Stimulated activated naive CD8-positive, alpha-beta T cell treated with anti-CD3 and anti-CD28 coated beads, Interleukin-15, Interleukin-2, amounts not matched to agents 100 ng/mL and 50 ng/mL, for 24 hours (primary cell): ENCODE measurements around the gene ARF3.

Source experiments
- H3K27ac Mint-ChIP-seq: one replicate; pipeline ENCODE4 v1.8.0; 2021; ENCODE audit warnings: mild to moderate bottlenecking, mixed read lengths
- H3K27me3 Mint-ChIP-seq: one replicate; pipeline ENCODE4 v1.8.0; 2021; ENCODE audit warnings: mixed read lengths
- H3K36me3 Mint-ChIP-seq: one replicate; pipeline ENCODE4 v1.8.0; 2021; ENCODE audit warnings: low read depth, mixed read lengths
- H3K4me1 Mint-ChIP-seq: one replicate; pipeline ENCODE4 v1.8.0; 2021; ENCODE audit warnings: low read depth, mixed read lengths
- H3K4me3 Mint-ChIP-seq: one replicate; pipeline ENCODE4 v1.8.0; 2021; ENCODE audit warnings: mild to moderate bottlenecking, mixed read lengths
- H3K9me3 Mint-ChIP-seq: one replicate; pipeline ENCODE4 v1.8.0; 2021; ENCODE audit warnings: mixed read lengths

Gene ARF3

GRCh38 chr12:48960834-48961233 is 3.5 kb upstream of the ARF3 start:
- peaks cover 2% of the 10 kb centered on the region for H3K36me3 Mint-ChIP-seq
- H3K27me3 Mint-ChIP-seq, result peaks cover 15% of the 10 kb centered on the region
- no peak overlapping the region for H3K27ac Mint-ChIP-seq
- H3K4me3 Mint-ChIP-seq, result no peak overlapping the region
- peaks cover 20% of the 10 kb centered on the region for H3K4me1 Mint-ChIP-seq
- no peaks in the 10 kb centered on the region for H3K9me3 Mint-ChIP-seq

DNA sequence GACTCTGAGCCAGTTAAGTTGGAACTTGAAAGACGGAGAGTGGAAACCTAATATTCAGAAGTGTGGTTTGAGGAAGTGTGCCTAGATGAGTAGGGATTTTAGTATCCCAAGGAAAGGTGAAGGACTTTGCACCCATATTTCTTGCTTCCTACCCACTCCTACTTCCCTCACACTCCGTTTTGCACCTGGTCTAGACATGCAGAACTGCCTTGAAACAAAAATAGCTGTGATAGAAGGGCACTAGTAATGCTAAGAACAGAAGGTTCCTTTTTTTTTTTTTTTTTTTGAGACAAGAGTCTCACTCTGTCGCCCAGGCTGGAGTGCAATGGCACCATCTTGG is 732 bp upstream of the ARF3 start:
- no peaks in the 10 kb centered on the region for H3K9me3 Mint-ChIP-seq
- peaks cover 15% of the 10 kb centered on the region for H3K27me3 Mint-ChIP-seq
- H3K4me3 Mint-ChIP-seq, result peak overlapping the region; percentile 91
- peaks cover 14% of the 10 kb centered on the region for H3K36me3 Mint-ChIP-seq
- peaks cover 38% of the 10 kb centered on the region for H3K4me1 Mint-ChIP-seq
- H3K27ac Mint-ChIP-seq, result no peak overlapping the region

DNA sequence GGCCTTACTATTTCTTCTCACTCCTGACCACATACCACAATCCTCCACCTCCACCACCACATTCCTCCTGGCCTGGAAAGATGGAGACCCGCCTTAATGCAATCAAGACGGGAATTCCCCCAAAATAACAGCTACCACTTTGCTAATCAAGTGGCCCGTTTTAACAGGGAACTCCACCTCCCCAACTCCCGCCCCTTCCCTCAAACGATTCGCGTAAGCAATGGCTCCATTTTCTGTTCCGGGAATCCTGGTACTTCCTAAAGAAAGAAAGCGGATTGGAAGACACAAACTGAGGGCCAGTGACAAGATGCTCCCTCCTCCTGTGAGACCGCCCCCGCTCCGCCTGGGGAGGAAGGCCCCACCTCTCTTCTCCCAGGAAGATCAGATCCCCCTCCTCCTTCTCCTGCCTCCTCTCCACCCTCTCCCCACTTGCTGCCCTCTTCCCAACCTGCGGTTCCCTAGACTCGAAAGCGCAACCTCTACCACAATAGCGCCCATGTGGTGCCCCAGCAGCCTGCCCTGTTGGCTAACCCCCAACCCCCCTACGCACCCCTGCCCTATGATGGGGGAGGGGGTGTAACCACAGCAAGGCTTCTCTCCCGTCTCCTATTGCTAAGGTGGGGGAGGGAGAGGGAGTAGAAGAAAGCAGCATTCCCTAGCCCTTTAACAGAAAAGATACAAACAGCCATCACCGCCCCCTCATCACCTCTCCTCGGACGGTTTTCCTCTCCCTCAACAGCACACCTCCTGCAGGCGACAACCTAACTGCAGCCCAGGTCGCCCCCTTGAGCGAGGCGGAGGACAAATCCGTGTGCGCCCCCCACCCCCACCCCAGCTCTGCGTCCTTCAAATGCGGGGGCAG is 777 bp downstream of the ARF3 start:
- H3K36me3 Mint-ChIP-seq, result peaks cover 20% of the 10 kb centered on the region
- peaks cover 15% of the 10 kb centered on the region for H3K27me3 Mint-ChIP-seq
- peaks cover 38% of the 10 kb centered on the region for H3K4me1 Mint-ChIP-seq
- H3K9me3 Mint-ChIP-seq, result no peaks in the 10 kb centered on the region
- H3K27ac Mint-ChIP-seq, result peak overlapping the region; percentile 92
- H3K4me3 Mint-ChIP-seq, result peak overlapping the region; percentile 91

DNA sequence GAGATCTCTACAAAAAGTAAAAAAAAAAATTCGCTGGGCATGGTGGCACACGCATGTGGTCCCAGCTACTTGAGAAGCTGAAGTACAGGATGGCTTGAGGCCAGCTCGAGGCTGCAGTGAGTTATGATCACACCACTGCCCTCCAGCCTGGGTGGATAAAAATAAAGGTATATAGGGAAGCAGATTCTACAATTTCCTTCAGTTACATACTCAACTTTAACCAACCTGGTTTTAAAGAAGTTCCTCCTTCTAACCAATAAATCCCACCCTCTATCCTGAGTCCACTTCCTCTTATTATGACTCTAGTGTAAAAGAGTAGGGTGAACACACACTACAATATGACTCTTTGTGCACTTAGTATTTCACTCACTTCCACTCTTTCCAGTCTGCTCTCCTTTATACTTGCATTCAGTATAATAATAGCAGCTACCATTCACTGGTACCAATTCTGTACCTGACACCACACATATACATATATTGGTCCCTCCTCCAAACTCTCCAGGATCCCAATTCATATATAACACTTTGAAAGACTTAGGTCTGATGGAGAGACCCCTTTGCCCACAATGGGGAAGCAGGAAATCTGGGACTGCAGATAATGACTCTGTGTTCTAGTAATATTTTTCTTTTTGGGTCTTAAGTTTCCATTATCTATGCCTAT is 2.3 kb downstream of the ARF3 start:
- Mint-ChIP-seq H3K9me3 (no peaks in the 10 kb centered on the region), H3K27ac (no peak overlapping the region), H3K36me3 (peaks cover 20% of the 10 kb centered on the region), H3K4me1 (peaks cover 38% of the 10 kb centered on the region), H3K4me3 (peak overlapping the region; percentile 32), H3K27me3 (peaks cover 8% of the 10 kb centered on the region)

DNA sequence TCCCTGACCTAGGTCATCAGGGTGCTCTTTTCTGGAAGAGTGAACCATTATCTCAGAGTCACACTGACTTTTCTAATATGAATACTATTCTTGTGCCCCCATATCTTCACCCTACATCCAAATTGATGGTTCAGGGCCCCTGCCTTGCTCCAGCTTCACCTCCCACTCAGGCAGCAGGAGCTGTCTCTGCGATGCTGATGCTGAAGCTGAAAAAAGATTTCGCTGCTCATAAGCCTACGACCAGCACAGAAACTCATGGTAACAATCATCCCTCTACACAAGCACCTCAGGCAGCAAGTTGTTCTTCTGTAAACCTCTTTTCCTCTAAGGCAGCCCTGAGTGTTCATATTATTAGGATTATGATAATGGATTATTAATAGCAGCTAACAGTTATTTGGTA is 3.2 kb downstream of the ARF3 start:
- H3K36me3 Mint-ChIP-seq, result peaks cover 20% of the 10 kb centered on the region
- no peak overlapping the region for H3K27ac Mint-ChIP-seq
- H3K27me3 Mint-ChIP-seq, result peaks cover 4% of the 10 kb centered on the region
- H3K4me1 Mint-ChIP-seq, result peaks cover 38% of the 10 kb centered on the region
- no peaks in the 10 kb centered on the region for H3K9me3 Mint-ChIP-seq
- no peak overlapping the region for H3K4me3 Mint-ChIP-seq

- Mint-ChIP-seq H3K27me3 (peaks cover under 1% of the 10 kb centered on the region), H3K27ac (no peak overlapping the region), H3K4me1 (peaks cover 37% of the 10 kb centered on the region), H3K9me3 (no peaks in the 10 kb centered on the region), H3K4me3 (no peak overlapping the region), H3K36me3 (peaks cover 26% of the 10 kb centered on the region)
These were observed 4.6 kb downstream of the ARF3 start for GRCh38 chr12:48952691-48953090.

GRCh38 chr12:48947727-48948126 is 9.6 kb downstream of the ARF3 start:
- Mint-ChIP-seq H3K9me3 (no peaks in the 10 kb centered on the region), H3K27ac (no peak overlapping the region), H3K27me3 (no peaks in the 10 kb centered on the region), H3K4me3 (no peak overlapping the region), H3K4me1 (peaks cover 4% of the 10 kb centered on the region), H3K36me3 (peaks cover 16% of the 10 kb centered on the region)

GRCh38 chr12:48946943-48947342 is 10.3 kb downstream of the ARF3 start:
- Mint-ChIP-seq H3K36me3 (peaks cover 15% of the 10 kb centered on the region), H3K27me3 (no peaks in the 10 kb centered on the region), H3K27ac (no peak overlapping the region), H3K4me3 (no peak overlapping the region), H3K9me3 (no peaks in the 10 kb centered on the region), H3K4me1 (peaks cover 4% of the 10 kb centered on the region)

DNA sequence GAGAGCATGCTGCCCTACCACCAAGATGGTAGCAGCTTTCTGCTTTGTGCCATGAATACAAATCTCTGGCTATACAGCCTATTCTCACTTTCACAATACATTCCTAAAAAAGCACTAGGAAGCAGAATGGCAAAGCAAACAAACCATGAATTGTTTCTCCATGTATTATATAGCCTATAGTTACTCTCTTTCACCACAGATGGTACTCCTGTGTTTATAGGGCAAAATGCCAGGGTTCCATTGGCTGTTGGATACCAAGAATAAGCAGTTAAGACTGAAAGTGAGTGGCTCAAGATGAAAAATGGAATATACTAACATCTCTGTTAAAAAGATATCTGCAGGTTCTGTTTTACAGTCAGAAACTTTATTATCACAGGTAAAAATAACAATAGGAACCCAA is 11.1 kb downstream of the ARF3 start:
- Mint-ChIP-seq H3K36me3 (peaks cover 15% of the 10 kb centered on the region), H3K9me3 (no peaks in the 10 kb centered on the region), H3K27me3 (no peaks in the 10 kb centered on the region), H3K4me3 (no peak overlapping the region), H3K27ac (no peak overlapping the region), H3K4me1 (peaks cover 4% of the 10 kb centered on the region)

- H3K27me3 Mint-ChIP-seq, result no peaks in the 10 kb centered on the region
- H3K9me3 Mint-ChIP-seq, result no peaks in the 10 kb centered on the region
- H3K4me3 Mint-ChIP-seq, result no peak overlapping the region
- H3K4me1 Mint-ChIP-seq, result peaks cover 7% of the 10 kb centered on the region
- no peak overlapping the region for H3K27ac Mint-ChIP-seq
- peaks cover 18% of the 10 kb centered on the region for H3K36me3 Mint-ChIP-seq
These were observed 14.1 kb downstream of the ARF3 start for GRCh38 chr12:48943221-48943620.

- H3K27me3 Mint-ChIP-seq, result no peaks in the 10 kb centered on the region
- peaks cover 7% of the 10 kb centered on the region for H3K4me1 Mint-ChIP-seq
- H3K36me3 Mint-ChIP-seq, result peaks cover 17% of the 10 kb centered on the region
- H3K27ac Mint-ChIP-seq, result no peak overlapping the region
- H3K4me3 Mint-ChIP-seq, result no peak overlapping the region
- H3K9me3 Mint-ChIP-seq, result no peaks in the 10 kb centered on the region
These were observed 17.1 kb downstream of the ARF3 start for GRCh38 chr12:48940181-48940580.

DNA sequence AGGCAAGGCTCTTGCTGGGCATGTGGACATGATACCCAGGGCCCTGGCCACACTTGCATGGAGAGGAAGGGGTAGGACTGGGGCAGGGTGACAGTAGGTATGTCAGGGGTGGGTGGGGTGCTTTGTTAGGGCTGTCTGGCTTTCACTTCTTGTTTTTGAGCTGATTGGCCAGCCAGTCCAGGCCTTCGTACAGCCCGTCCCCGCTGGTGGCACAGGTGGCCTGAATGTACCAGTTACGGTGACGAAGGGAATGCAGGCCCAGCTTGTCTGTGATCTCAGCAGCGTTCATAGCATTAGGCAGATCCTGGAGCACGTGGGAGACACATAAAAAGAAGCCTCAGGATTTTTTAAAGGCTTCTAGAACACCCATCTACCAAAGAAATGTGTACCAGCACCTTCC is 18.5 kb downstream of the ARF3 start:
- Mint-ChIP-seq H3K27me3 (no peaks in the 10 kb centered on the region), H3K9me3 (no peaks in the 10 kb centered on the region), H3K27ac (no peak overlapping the region), H3K36me3 (peaks cover 27% of the 10 kb centered on the region), H3K4me1 (peaks cover 18% of the 10 kb centered on the region), H3K4me3 (no peak overlapping the region)

GRCh38 chr12:48937170-48937569 is 20.1 kb downstream of the ARF3 start:
- Mint-ChIP-seq H3K9me3 (no peaks in the 10 kb centered on the region), H3K4me3 (no peak overlapping the region), H3K27ac (no peak overlapping the region), H3K36me3 (peaks cover 35% of the 10 kb centered on the region), H3K27me3 (no peaks in the 10 kb centered on the region), H3K4me1 (peaks cover 32% of the 10 kb centered on the region)

- Mint-ChIP-seq H3K4me1 (peaks cover 32% of the 10 kb centered on the region), H3K4me3 (no peak overlapping the region), H3K27ac (no peak overlapping the region), H3K9me3 (no peaks in the 10 kb centered on the region), H3K27me3 (no peaks in the 10 kb centered on the region), H3K36me3 (peaks cover 34% of the 10 kb centered on the region)
These were observed 20.8 kb downstream of the ARF3 start for GRCh38 chr12:48936379-48936979.

DNA sequence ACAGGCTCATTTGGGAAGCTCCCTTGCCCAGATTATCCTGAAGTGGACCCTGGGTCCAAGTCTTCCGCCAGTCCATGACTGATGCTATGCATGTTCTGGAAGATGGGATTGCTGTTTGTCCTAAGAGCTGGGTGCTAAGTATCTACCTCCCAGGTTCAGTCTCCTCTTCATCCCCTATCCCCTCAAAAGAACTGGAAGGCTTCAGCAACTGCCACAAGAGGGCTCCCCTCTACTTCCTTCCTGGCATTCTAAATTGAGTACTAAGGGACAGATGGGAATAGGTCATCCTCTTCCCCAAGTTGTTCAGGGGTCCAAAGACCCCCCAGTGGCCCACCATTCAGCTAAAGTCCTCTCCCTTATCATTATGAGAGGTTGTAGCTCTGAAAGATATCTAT is 23.0 kb downstream of the ARF3 start:
- Mint-ChIP-seq H3K9me3 (no peaks in the 10 kb centered on the region), H3K36me3 (peaks cover 45% of the 10 kb centered on the region), H3K4me1 (peaks cover 28% of the 10 kb centered on the region), H3K27me3 (no peaks in the 10 kb centered on the region), H3K4me3 (no peak overlapping the region), H3K27ac (peak overlapping the region; percentile 54)
